ENCODE measurements around the gene SERTAD1. TPM values are rescaled to one million over a fixed set of nuclear protein-coding genes. Genes with fewer than 3 reads are reported as not detected.
A peak's percentile ranks its signal among the peaks of the same experiment; 100 is the strongest.

Gene SERTAD1, protein sequence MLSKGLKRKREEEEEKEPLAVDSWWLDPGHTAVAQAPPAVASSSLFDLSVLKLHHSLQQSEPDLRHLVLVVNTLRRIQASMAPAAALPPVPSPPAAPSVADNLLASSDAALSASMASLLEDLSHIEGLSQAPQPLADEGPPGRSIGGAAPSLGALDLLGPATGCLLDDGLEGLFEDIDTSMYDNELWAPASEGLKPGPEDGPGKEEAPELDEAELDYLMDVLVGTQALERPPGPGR
- 17.5 and 18.1 TPM in 2 replicates for total RNA-seq

DNA sequence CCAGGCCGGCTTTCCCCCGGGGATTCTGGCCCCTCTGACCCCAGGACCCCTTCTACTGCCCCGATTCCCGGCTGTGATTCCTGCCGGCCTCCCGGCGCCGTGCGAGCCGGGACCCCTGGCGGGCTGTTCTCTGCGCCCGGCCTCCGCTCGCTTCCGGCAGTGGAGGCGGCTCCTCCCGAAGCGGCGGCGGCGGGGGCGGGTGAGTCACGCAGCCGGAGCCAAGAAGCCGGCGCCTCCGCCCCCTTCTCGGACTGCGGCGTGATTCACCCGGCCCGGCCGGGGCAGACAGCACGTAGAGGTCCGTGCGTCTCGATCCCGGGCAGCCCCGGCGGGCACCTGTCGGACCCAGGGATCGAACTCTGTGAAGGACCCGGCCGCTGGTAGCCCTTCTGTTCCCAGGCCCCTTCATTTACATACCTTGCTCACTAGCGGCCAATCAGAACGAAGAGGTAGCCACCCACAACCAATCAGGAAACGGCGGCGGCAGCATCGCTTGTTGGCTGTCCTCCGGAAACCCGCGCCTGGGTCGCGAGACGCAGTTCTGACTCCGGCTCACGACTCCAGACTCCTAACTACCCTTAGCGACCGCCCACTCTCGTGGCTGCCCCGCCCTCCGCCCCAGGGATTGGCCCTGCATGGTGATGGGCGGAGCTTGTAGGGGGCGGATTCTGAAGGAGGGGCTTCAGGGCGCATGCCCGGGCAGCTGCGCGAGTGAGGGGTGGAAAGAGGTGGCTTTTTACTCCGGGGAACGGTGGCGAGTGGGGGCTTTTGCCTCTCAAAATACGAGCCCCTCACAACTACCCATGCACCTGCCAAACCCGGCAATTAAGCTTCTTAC is at the start of gene SERTAD1:
TSS of gene SERTAD1 (minus strand) at position 543 of the 838 bp plus-strand sequence. CDS start 2,446 bp downstream, outside the sequence.
- Mint-ChIP-seq H3K36me3 (ENCODE audit: low read depth) (peaks cover 16% of the 10 kb centered on the region), H3K27ac (peak within 1 kb of the TSS; percentile 96), H3K4me1 (ENCODE audit: low read depth) (peaks cover 18% of the 10 kb centered on the region), H3K27me3 (ENCODE audit: low read depth) (no peaks in the 10 kb centered on the region), H3K4me3 (ENCODE audit: low read depth) (peak within 1 kb of the TSS; percentile 97), H3K9me3 (no peaks in the 10 kb centered on the region)
- DNase-seq (ENCODE audit: low spot score): peak; percentile 100
- intact Hi-C loops (cut with micrococcal nuclease): loop anchor here (1.0 kb wide), 2 partner anchors 18 to 140 kb away; partner anchors contain the start of gene AKT2

- Mint-ChIP-seq H3K9me3 (no peaks in the 10 kb centered on the region), H3K27me3 (ENCODE audit: low read depth) (no peaks in the 10 kb centered on the region), H3K4me1 (ENCODE audit: low read depth) (no peaks in the 10 kb centered on the region), H3K4me3 (ENCODE audit: low read depth) (no peak overlapping the region), H3K36me3 (ENCODE audit: low read depth) (no peaks in the 10 kb centered on the region), H3K27ac (no peak overlapping the region)
- intact Hi-C loops (cut with micrococcal nuclease): no loop called here
- no peak for DNase-seq (ENCODE audit: low spot score)
Measured at GRCh38 chr19:40474737-40475136, 48.9 kb upstream of the SERTAD1 start.

- no peaks in the 10 kb centered on the region for H3K9me3 Mint-ChIP-seq
- intact Hi-C loops (cut with micrococcal nuclease): no loop called here
- no peak for DNase-seq (ENCODE audit: low spot score)
- H3K36me3 Mint-ChIP-seq (ENCODE audit: low read depth): no peaks in the 10 kb centered on the region
- no peak overlapping the region for H3K27ac Mint-ChIP-seq
- H3K4me1 Mint-ChIP-seq (ENCODE audit: low read depth): no peaks in the 10 kb centered on the region
- H3K4me3 Mint-ChIP-seq (ENCODE audit: low read depth): no peak overlapping the region
- H3K27me3 Mint-ChIP-seq (ENCODE audit: low read depth): peaks cover 16% of the 10 kb centered on the region
Measured at GRCh38 chr19:40472516-40472915, 46.7 kb upstream of the SERTAD1 start.

GRCh38 chr19:40471111-40471510 is 45.3 kb upstream of the SERTAD1 start:
- no peak overlapping the region for H3K4me3 Mint-ChIP-seq (ENCODE audit: low read depth)
- DNase-seq (ENCODE audit: low spot score): no peak
- peaks cover 23% of the 10 kb centered on the region for H3K27me3 Mint-ChIP-seq (ENCODE audit: low read depth)
- H3K4me1 Mint-ChIP-seq (ENCODE audit: low read depth): peaks cover 6% of the 10 kb centered on the region
- intact Hi-C loops (cut with micrococcal nuclease): no loop called here
- no peak overlapping the region for H3K27ac Mint-ChIP-seq
- no peaks in the 10 kb centered on the region for H3K9me3 Mint-ChIP-seq
- peaks cover 5% of the 10 kb centered on the region for H3K36me3 Mint-ChIP-seq (ENCODE audit: low read depth)

- H3K27ac Mint-ChIP-seq: no peak overlapping the region
- no peaks in the 10 kb centered on the region for H3K9me3 Mint-ChIP-seq
- DNase-seq (ENCODE audit: low spot score): no peak
- peaks cover 24% of the 10 kb centered on the region for H3K27me3 Mint-ChIP-seq (ENCODE audit: low read depth)
- intact Hi-C loops (cut with micrococcal nuclease): loop anchor here (5.0 kb wide), 1 partner anchor 143 kb away; no protein-coding TSS in a partner anchor
- peaks cover 18% of the 10 kb centered on the region for H3K4me1 Mint-ChIP-seq (ENCODE audit: low read depth)
- H3K4me3 Mint-ChIP-seq (ENCODE audit: low read depth): no peak overlapping the region
- peaks cover 5% of the 10 kb centered on the region for H3K36me3 Mint-ChIP-seq (ENCODE audit: low read depth)
Measured at GRCh38 chr19:40469011-40469410, 43.2 kb upstream of the SERTAD1 start.

GRCh38 chr19:40466985-40467734 is 41.4 kb upstream of the SERTAD1 start, which contains the start of gene SPTBN4:
Gene SPTBN4 (plus strand): TSS chr19:40467001. CDS start chr19:40472622, 5,621 bp downstream.
- Mint-ChIP-seq H3K9me3 (no peaks in the 10 kb centered on the region), H3K36me3 (ENCODE audit: low read depth) (peaks cover 5% of the 10 kb centered on the region), H3K4me3 (ENCODE audit: low read depth) (peak within 1 kb of the TSS; percentile 87), H3K27ac (peak within 1 kb of the TSS; percentile 78), H3K4me1 (ENCODE audit: low read depth) (peaks cover 21% of the 10 kb centered on the region), H3K27me3 (ENCODE audit: low read depth) (peaks cover 24% of the 10 kb centered on the region)
- intact Hi-C loops (cut with micrococcal nuclease): loop anchor here (1.0 to 5.0 kb wide), 2 partner anchors 46 to 145 kb away; no protein-coding TSS in a partner anchor
- no peak for DNase-seq (ENCODE audit: low spot score)

DNA sequence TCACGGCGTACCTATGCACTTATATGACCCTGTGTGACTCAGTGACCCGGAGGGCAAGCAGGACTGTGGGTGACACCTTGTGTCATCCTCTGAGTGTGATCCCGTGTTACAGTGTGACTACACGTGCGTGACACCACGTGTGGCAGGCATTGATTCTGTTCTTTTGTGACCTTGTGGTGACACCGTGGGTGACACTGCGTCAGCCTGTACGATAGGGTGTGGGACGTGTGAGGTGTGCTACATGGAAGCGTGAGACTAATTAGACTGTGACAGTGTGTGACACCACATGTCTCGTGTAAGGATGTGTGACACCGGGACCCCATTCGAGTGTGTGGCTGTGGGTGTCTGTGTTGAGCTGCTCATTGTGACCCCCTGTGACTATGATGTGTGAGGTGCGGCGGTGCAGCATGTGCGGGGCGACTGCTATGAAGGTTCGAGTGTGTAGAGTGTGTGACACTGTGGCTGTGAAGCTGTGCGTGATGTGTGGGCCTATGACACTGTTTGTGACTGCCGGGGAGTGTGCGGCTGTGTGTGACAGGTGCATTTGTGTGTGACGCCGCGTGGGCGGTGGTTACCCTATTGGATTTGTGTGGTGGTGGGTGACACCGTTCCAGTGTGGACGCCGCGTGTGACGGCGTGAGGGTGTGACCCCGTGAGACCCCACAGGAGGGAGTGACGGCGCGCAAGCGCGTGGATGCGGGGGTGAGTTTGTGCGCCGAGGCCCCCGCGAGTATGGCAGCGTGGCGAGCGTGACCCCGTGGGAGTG is 40.6 kb upstream of the SERTAD1 start:
- H3K27ac Mint-ChIP-seq: peak overlapping the region; percentile 44
- peaks cover 5% of the 10 kb centered on the region for H3K36me3 Mint-ChIP-seq (ENCODE audit: low read depth)
- H3K27me3 Mint-ChIP-seq (ENCODE audit: low read depth): peaks cover 24% of the 10 kb centered on the region
- intact Hi-C loops (cut with micrococcal nuclease): loop anchor here (1.0 to 5.0 kb wide), 2 partner anchors 45 to 146 kb away; no protein-coding TSS in a partner anchor
- peaks cover 21% of the 10 kb centered on the region for H3K4me1 Mint-ChIP-seq (ENCODE audit: low read depth)
- DNase-seq (ENCODE audit: low spot score): peak; percentile 18
- no peaks in the 10 kb centered on the region for H3K9me3 Mint-ChIP-seq
- peak overlapping the region; percentile 87 for H3K4me3 Mint-ChIP-seq (ENCODE audit: low read depth)

- H3K9me3 Mint-ChIP-seq: no peaks in the 10 kb centered on the region
- peak within 1 kb of the TSS; percentile 87 for H3K4me3 Mint-ChIP-seq (ENCODE audit: low read depth)
- intact Hi-C loops (cut with micrococcal nuclease): loop anchor here (1.0 to 5.0 kb wide), 3 partner anchors 22 to 147 kb away; no protein-coding TSS in a partner anchor
- peaks cover 5% of the 10 kb centered on the region for H3K36me3 Mint-ChIP-seq (ENCODE audit: low read depth)
- peaks cover 21% of the 10 kb centered on the region for H3K4me1 Mint-ChIP-seq (ENCODE audit: low read depth)
- H3K27me3 Mint-ChIP-seq (ENCODE audit: low read depth): peaks cover 24% of the 10 kb centered on the region
- H3K27ac Mint-ChIP-seq: peak within 1 kb of the TSS; percentile 78
- DNase-seq (ENCODE audit: low spot score): peak; percentile 99
Measured at GRCh38 chr19:40465557-40466218, 39.9 kb upstream of the SERTAD1 start, which contains the start of gene BLVRB. Gene BLVRB (minus strand): TSS chr19:40465745. CDS start chr19:40465688, 57 bp downstream.

DNA sequence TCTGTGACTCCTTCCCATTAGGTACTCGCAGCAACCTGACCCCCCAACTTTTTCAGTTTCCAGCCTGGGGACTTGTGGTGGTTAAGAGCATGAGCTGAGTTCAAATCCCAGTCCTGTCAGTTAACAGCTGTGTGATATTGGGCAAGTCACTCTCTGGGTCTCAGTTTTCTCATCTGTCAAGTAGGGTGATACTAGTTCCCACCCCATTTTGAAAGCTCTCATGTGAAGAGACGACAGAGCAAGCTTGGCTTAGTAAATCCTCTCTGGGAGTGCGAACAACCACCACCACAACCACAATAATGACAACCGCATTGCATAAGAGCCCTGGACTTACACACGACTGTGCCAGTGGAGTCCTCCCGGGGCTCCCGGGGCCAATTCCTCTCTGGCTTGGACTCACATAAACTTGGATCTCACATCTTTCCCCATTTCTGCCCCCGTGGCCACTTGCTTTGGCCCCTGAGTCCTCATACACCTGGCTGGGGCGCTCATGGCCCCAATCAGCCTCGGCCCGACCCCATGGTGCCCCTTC is 39.3 kb upstream of the SERTAD1 start:
- peaks cover 5% of the 10 kb centered on the region for H3K36me3 Mint-ChIP-seq (ENCODE audit: low read depth)
- intact Hi-C loops (cut with micrococcal nuclease): loop anchor here (1.0 to 5.0 kb wide), 2 partner anchors 22 to 147 kb away; no protein-coding TSS in a partner anchor
- H3K9me3 Mint-ChIP-seq: no peaks in the 10 kb centered on the region
- H3K27me3 Mint-ChIP-seq (ENCODE audit: low read depth): peaks cover 24% of the 10 kb centered on the region
- no peak for DNase-seq (ENCODE audit: low spot score)
- peaks cover 21% of the 10 kb centered on the region for H3K4me1 Mint-ChIP-seq (ENCODE audit: low read depth)
- peak overlapping the region; percentile 78 for H3K27ac Mint-ChIP-seq
- H3K4me3 Mint-ChIP-seq (ENCODE audit: low read depth): peak overlapping the region; percentile 87

GRCh38 chr19:40464059-40465024 is 38.5 kb upstream of the SERTAD1 start:
- peak; percentile 53 for DNase-seq (ENCODE audit: low spot score)
- H3K27me3 Mint-ChIP-seq (ENCODE audit: low read depth): peaks cover 24% of the 10 kb centered on the region

More at GRCh38 chr19:40464059-40465024, 38.5 kb upstream of the SERTAD1 start:
- intact Hi-C loops (cut with micrococcal nuclease): loop anchor here (1.0 to 5.0 kb wide), 2 partner anchors 21 to 148 kb away; no protein-coding TSS in a partner anchor
- H3K4me3 Mint-ChIP-seq (ENCODE audit: low read depth): peak overlapping the region; percentile 87
- H3K9me3 Mint-ChIP-seq: no peaks in the 10 kb centered on the region
- H3K27ac Mint-ChIP-seq: peak overlapping the region; percentile 40
- peaks cover 21% of the 10 kb centered on the region for H3K4me1 Mint-ChIP-seq (ENCODE audit: low read depth)
- peaks cover 5% of the 10 kb centered on the region for H3K36me3 Mint-ChIP-seq (ENCODE audit: low read depth)
